ENCODE measurements around the gene APBB2. TPM values are rescaled to one million over a fixed set of nuclear protein-coding genes. Genes with fewer than 3 reads are reported as not detected.

APBB2 gene
- total RNA-seq, 4 donors from 2014 or later = 139 to 248 (median 203) TPM

DNA sequence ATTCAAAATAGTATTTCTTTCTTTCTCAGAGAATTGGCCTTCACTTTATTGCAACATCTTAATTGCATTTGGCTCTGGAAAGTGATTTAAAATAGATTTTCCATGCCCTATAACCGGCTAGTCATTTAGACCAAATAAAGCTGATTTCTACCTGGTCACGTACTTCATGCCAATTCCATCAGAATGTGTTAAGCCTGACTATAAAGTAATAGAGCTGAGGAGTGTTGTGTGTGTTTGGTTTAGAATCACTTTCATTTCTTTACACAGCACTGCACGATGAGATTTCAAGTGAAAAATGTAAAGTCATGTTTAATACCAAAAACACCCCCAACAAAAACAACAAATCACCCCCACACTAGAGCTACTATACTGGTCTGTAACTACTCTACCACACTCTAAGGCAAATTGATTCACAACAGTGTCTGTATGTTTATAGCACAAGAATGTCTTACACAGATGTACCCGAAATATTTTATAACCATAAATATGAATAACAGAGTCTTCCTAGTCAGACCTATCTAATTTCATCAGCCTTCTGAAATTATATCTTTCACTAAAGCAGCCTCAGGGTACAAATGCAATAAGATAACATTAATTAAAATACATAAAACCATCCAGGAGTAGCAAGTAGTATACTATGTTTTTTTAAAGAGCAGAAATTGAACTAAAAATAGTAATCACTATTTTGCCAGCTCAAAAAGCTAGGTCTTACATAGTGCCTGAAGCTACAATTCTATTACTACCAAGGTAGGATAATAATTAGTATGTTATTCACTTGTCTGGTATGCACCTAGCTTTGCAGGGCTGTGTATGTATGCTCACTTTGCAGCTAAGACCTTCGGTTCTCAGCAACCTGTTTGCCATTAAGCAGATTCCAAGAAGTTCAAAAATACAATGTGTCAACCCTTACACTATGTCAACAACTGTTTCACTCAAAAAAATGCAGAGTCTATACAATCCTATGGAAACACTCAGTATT lies 28.4 kb downstream of the APBB2 start:
- Histone ChIP-seq H3K36me3 (peaks cover 0 to 4% (median 0%) of the 10 kb centered on the region in 3 donors), H3K27me3 (no peaks in the 10 kb centered on the region), H3K4me1 (peaks cover 0 to 25% (median 2%) of the 10 kb centered on the region in 4 donors), H3K27ac (no peak overlapping the region), H3K9me3 (peaks cover 0 to 4% (median 0%) of the 10 kb centered on the region in 4 donors), H3K4me3 (no peak overlapping the region)
- no peak for DNase-seq (ENCODE audit: low spot score in 2 of 2)
- WGBS, 2 donors = 43 to 49% methylated on average over 5 of the region's 5 CpGs
- no peak for TF ChIP-seq EP300 (IDR thresholded peaks at IDR 0.05)
- TF ChIP-seq, protein P1, sequence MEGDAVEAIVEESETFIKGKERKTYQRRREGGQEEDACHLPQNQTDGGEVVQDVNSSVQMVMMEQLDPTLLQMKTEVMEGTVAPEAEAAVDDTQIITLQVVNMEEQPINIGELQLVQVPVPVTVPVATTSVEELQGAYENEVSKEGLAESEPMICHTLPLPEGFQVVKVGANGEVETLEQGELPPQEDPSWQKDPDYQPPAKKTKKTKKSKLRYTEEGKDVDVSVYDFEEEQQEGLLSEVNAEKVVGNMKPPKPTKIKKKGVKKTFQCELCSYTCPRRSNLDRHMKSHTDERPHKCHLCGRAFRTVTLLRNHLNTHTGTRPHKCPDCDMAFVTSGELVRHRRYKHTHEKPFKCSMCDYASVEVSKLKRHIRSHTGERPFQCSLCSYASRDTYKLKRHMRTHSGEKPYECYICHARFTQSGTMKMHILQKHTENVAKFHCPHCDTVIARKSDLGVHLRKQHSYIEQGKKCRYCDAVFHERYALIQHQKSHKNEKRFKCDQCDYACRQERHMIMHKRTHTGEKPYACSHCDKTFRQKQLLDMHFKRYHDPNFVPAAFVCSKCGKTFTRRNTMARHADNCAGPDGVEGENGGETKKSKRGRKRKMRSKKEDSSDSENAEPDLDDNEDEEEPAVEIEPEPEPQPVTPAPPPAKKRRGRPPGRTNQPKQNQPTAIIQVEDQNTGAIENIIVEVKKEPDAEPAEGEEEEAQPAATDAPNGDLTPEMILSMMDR (IDR thresholded peaks at IDR 0.05) = no peak

DNA sequence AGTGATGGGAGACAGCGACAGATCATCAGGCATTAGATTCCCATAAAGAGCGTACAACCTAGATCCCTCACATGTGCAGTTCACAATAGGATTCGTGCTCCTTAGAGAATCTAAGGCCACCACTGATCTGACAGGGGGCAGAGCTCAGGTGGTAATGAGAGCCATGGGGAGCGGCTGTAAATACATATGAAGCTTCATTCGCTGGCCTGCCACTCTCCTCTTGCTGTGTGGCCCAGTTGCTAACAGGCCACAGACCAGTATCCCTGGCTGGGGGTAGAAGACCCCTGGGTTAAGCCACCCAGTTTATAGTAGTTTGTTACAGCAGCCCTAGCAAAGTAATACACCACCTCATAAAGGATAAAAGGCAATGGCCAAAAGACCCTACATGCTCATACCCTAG lies 30.3 kb downstream of the APBB2 start:
- Histone ChIP-seq H3K4me1 (peaks cover 0 to 37% (median 6%) of the 10 kb centered on the region in 4 donors), H3K9me3 (peaks cover 0 to 4% (median 0%) of the 10 kb centered on the region in 4 donors), H3K36me3 (peaks cover 0 to 4% (median 0%) of the 10 kb centered on the region in 3 donors), H3K4me3 (no peak overlapping the region), H3K27ac (no peak overlapping the region), H3K27me3 (no peaks in the 10 kb centered on the region)
- no peak for DNase-seq (ENCODE audit: low spot score in 2 of 2)
- WGBS, 2 donors = 95 to 98% methylated on average over 5 of the region's 5 CpGs
- TF ChIP-seq EP300 (IDR thresholded peaks at IDR 0.05) (no peak), POLR2A (IDR thresholded peaks at IDR 0.05) (no peak)
- TF ChIP-seq, protein P1 (IDR thresholded peaks at IDR 0.05) = no peak

DNA sequence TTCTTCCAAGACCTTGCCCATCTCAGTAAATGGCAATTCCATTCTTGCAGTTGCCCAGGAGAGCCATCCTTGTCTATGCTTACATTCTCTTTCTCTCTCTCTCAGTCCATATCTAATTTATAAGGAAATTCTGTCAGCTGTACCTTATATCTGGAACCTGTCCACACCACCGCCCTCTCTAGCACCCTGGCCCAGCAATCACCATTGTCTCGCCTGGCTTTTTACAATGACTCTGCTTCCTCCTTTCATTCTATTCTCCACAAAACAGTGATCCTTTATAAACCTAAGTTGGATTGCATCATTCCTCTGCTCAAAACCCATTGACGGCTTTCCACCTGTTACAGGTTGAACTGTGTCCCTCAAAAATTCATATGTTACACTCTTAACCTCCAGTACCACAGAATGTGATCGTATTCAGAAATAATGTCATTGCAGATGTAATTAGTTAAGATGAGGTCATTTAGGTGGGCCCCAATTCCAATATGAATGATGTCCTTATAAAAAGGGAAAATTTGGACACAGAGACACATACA lies 31.3 kb downstream of the APBB2 start:
- TF ChIP-seq EP300 (IDR thresholded peaks at IDR 0.05) (no peak), POLR2A (IDR thresholded peaks at IDR 0.05) (no peak)
- TF ChIP-seq, protein P1 (IDR thresholded peaks at IDR 0.05) = no peak
- Histone ChIP-seq H3K4me3 (no peak overlapping the region), H3K27me3 (no peaks in the 10 kb centered on the region), H3K27ac (no peak overlapping the region), H3K36me3 (peaks cover 0 to 4% (median 0%) of the 10 kb centered on the region in 3 donors), H3K9me3 (peaks cover 0 to 4% (median 0%) of the 10 kb centered on the region in 4 donors), H3K4me1 (peaks cover 0 to 47% (median 10%) of the 10 kb centered on the region in 4 donors)
- 94 to 97% methylated on average over 4 of the region's 4 CpGs for WGBS, 2 donors
- no peak for DNase-seq (ENCODE audit: low spot score in 2 of 2)

DNA sequence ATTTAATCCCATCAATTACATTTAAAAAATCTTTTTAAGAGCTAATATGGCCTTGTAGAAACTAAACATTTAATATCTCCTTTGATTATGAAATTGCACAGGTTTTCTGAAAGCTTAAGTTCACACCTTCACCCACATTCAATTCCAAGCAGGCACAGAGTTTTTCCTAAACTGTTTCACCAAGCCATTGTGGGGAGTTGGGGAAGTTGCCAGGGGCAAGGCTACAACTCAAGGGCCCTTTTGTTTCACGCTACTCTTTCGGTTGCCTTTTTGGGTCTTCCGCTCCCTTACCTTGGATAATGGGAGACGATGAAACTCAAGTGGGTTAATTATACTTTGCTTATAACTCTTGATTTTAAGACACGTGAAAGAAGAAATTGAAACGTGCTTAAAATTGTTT lies 33.3 kb downstream of the APBB2 start:
- Histone ChIP-seq H3K4me1 (peaks cover 0 to 60% (median 24%) of the 10 kb centered on the region in 4 donors), H3K9me3 (peaks cover 0 to 4% (median 0%) of the 10 kb centered on the region in 4 donors), H3K36me3 (peaks cover 0 to 4% (median 0%) of the 10 kb centered on the region in 3 donors), H3K27me3 (no peaks in the 10 kb centered on the region), H3K27ac (no peak overlapping the region), H3K4me3 (no peak overlapping the region)
- 82 to 91% methylated on average over 6 of the region's 6 CpGs for WGBS, 2 donors
- no peak for DNase-seq (ENCODE audit: low spot score in 2 of 2)
- TF ChIP-seq, protein P1 (IDR thresholded peaks at IDR 0.05) = no peak
- TF ChIP-seq EP300 (IDR thresholded peaks at IDR 0.05) = no peak
- TF ChIP-seq POLR2A (IDR thresholded peaks at IDR 0.05) = no peak

All from tibial nerve (tissue), 4 donors.